Neural progenitor cell (in vitro differentiated cells): ENCODE results near the gene RNF126. TPM values are rescaled to one million over a fixed set of nuclear protein-coding genes. Genes with fewer than 3 reads are reported as not detected.
"Not testable (repeated sequence)": the region's sequence is repeated elsewhere in the genome, so short reads cannot be mapped to it uniquely, and the experiment has no call there.

Experiments
- DNase-seq: peaks from one replicate; pipeline ENCODE4 v3.0.0-alpha.2; 2016; ENCODE audit warnings: low spot score
- H2AFZ ChIP-seq: fragments of 200-600 bp; sonication (generic); replicated peaks from 2 replicates; pipeline ENCODE4 v1.6.1; 2016; ENCODE audit warnings: antibody characterized with exemption
- H3F3A ChIP-seq: fragments of 200-600 bp; sonication (generic); 2 replicates; pipeline ENCODE4 v1.6.1; 2016; ENCODE audit warnings: antibody characterized with exemption, low read depth
- H3K27ac ChIP-seq: fragments of 200-600 bp; sonication (generic); 2 replicates; pipeline ENCODE4 v1.5.1; 2016; ENCODE audit warnings: mild to moderate bottlenecking
- H3K27me3 ChIP-seq: fragments of 200-600 bp; sonication (generic); 2 replicates; pipeline ENCODE4 v1.6.1; 2016; ENCODE audit warnings: mild to moderate bottlenecking, moderate library complexity
- H3K36me3 ChIP-seq: fragments of 200-600 bp; sonication (generic); 2 replicates; pipeline ENCODE4 v1.5.1; 2016
- H3K4me1 ChIP-seq: fragments of 200-600 bp; sonication (generic); 2 replicates; pipeline ENCODE4 v1.6.1; 2016; ENCODE audit warnings: mixed run types
- H3K4me2 ChIP-seq: fragments of 200-600 bp; sonication (generic); 2 replicates; pipeline ENCODE4 v1.6.1; 2016
- H3K4me3 ChIP-seq: fragments of 200-600 bp; sonication (generic); 2 replicates; pipeline ENCODE4 v1.5.1; 2016
- H3K79me2 ChIP-seq: fragments of 200-600 bp; sonication (generic); 2 replicates; pipeline ENCODE4 v1.6.1; 2016; ENCODE audit warnings: low read depth
- H3K9ac ChIP-seq: fragments of 200-600 bp; sonication (generic); 2 replicates; pipeline ENCODE4 v1.6.1; 2016
- H3K9me3 ChIP-seq: fragments of 200-600 bp; sonication (generic); 2 replicates; pipeline ENCODE4 v1.5.1; 2016; ENCODE audit warnings: low read depth
- H4K20me1 ChIP-seq: fragments of 200-600 bp; sonication (generic); 2 replicates; pipeline ENCODE4 v1.6.1; 2016; ENCODE audit warnings: low read depth
- H3K27ac Mint-ChIP-seq: 3 replicates; pipeline ENCODE4 v1.8.0; 2021; ENCODE audit warnings: mixed read lengths
- H3K27me3 Mint-ChIP-seq: 2 replicates; pipeline ENCODE4 v1.8.0; 2022; ENCODE audit warnings: low read depth, mild to moderate bottlenecking, inconsistent platforms, moderate library complexity, mixed read lengths; ENCODE audit not compliant: insufficient read depth
- H3K36me3 Mint-ChIP-seq: 3 replicates; pipeline ENCODE4 v1.8.0; 2021; ENCODE audit warnings: mixed read lengths
- H3K4me1 Mint-ChIP-seq: 3 replicates; pipeline ENCODE4 v1.8.0; 2021; ENCODE audit warnings: mixed read lengths
- H3K4me3 Mint-ChIP-seq: 3 replicates; pipeline ENCODE4 v1.8.0; 2021; ENCODE audit warnings: mild to moderate bottlenecking, moderate library complexity, mixed read lengths
- H3K9me3 Mint-ChIP-seq: 3 replicates; pipeline ENCODE4 v1.8.0; 2020; ENCODE audit warnings: mixed read lengths
- CTCF ChIP-seq: fragments of 200-600 bp; sonication (generic); IDR thresholded peaks from 2 replicates; pipeline ENCODE4 v1.5.1; 2017; ENCODE audit warnings: antibody characterized with exemption, mild to moderate bottlenecking
- EZH2 ChIP-seq: fragments of 200-600 bp; sonication (generic); IDR thresholded peaks from 2 replicates; pipeline ENCODE4 v1.6.1; 2017; ENCODE audit warnings: antibody characterized with exemption, mild to moderate bottlenecking, moderate library complexity
- EZH2phosphoT487 ChIP-seq: fragments of 200-600 bp; sonication (generic); IDR thresholded peaks from 2 replicates; pipeline ENCODE4 v1.6.1; 2017; ENCODE audit warnings: antibody characterized with exemption
- total RNA-seq: library from RNA; depleted of rRNA; stranded (reverse); fragments of >200 nt; gene quantifications from 2 replicates; pipeline ENCODE4 v1.2.3, GENCODE V29; 2015; ENCODE audit warnings: low replicate concordance

Gene RNF126
- total RNA-seq, 1 donor from 2014 or later, result 9.7 TPM

DNA sequence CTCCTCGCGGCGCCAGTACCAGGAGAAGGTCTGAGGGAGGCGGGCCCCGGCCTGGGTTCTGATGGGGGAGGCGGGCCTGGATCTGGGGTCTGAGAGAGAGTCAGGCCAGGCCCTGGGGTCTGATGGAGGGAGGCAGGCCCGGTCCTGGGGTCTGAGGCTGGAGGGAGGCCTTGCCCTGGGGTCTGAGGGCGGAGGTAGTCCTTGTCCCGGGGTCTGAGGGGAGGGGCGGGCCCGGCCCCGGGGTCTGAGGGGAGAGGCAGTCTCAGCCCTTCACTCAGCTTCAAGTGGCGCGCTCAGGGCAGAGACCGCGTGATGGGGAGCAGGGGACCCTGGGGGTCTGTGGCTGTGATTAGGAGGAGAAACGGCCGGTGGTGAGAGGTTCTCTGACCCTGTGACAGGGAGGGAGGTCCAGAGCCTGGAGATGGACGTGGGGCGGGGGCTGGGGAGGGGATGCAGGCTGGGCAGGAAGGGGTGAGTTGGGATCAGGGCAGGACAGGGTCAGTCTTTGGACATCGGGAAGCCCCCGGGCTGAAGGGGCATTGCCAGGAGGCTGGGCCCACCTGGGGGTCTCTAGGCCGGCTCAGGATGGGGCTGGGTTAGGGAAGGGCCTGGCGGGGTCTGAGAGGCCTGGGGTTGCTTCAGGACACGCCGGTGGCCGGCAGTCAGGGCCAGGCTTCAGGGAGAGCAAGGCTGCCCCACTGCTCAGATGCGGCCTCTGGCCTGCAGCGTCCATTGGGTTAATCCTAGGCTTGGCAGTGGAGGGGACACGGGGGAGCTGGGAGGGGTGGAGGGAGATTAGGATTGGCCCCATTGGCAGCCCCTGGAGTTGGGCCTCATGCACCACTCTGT, 54.6 kb downstream of the RNF126 start:
- Histone ChIP-seq H3K4me2 (no peak overlapping the region), H3K27ac (no peak overlapping the region), H3K9ac (no peak overlapping the region), H4K20me1 (no peaks in the 10 kb centered on the region), H3K36me3 (no peaks in the 10 kb centered on the region), H3K4me3 (no peak overlapping the region), H2AFZ (no peak overlapping the region), H3F3A (no peaks in the 10 kb centered on the region), H3K79me2 (no peaks in the 10 kb centered on the region), H3K4me1 (no peaks in the 10 kb centered on the region), H3K27me3 (no peaks in the 10 kb centered on the region), H3K9me3 (no peaks in the 10 kb centered on the region)
- Mint-ChIP-seq H3K4me1 (peaks cover 8% of the 10 kb centered on the region), H3K9me3 (peaks cover 3% of the 10 kb centered on the region), H3K27me3 (peaks cover 11% of the 10 kb centered on the region), H3K27ac (no peak overlapping the region), H3K36me3 (peaks cover 2% of the 10 kb centered on the region), H3K4me3 (no peak overlapping the region)
- no peak for TF ChIP-seq CTCF
- no peak for TF ChIP-seq EZH2phosphoT487
- no peak for TF ChIP-seq EZH2
- no peak for DNase-seq

- no peaks in the 10 kb centered on the region for H3F3A ChIP-seq
- H3K4me2 ChIP-seq, result no peak overlapping the region
- Mint-ChIP-seq H3K27ac (peak overlapping the region; percentile 87), H3K36me3 (peaks cover 2% of the 10 kb centered on the region), H3K27me3 (peaks cover 12% of the 10 kb centered on the region), H3K9me3 (peaks cover 4% of the 10 kb centered on the region), H3K4me1 (peaks cover 8% of the 10 kb centered on the region), H3K4me3 (no peak overlapping the region)
- H3K4me1 ChIP-seq, result no peaks in the 10 kb centered on the region
- TF ChIP-seq EZH2phosphoT487, result no peak
- no peak for TF ChIP-seq EZH2
- TF ChIP-seq CTCF, result no peak
- H3K9me3 ChIP-seq, result no peaks in the 10 kb centered on the region
- H3K27me3 ChIP-seq, result no peaks in the 10 kb centered on the region
- H3K79me2 ChIP-seq, result no peaks in the 10 kb centered on the region
- H3K4me3 ChIP-seq, result no peak overlapping the region
- DNase-seq, result no peak
- H3K27ac ChIP-seq, result no peak overlapping the region
- no peaks in the 10 kb centered on the region for H4K20me1 ChIP-seq
- H3K9ac ChIP-seq, result no peak overlapping the region
- H3K36me3 ChIP-seq, result no peaks in the 10 kb centered on the region
- H2AFZ ChIP-seq, result no peak overlapping the region
Measured at GRCh38 chr19:607301-608154, 55.5 kb downstream of the RNF126 start.

- H4K20me1 ChIP-seq, H3K36me3 Mint-ChIP-seq, H3K27ac ChIP-seq, H3K9me3 ChIP-seq, H3K27me3 Mint-ChIP-seq, H3K27ac Mint-ChIP-seq, H2AFZ ChIP-seq, H3K79me2 ChIP-seq, H3K36me3 ChIP-seq, H3K4me2 ChIP-seq, DNase-seq, H3K4me3 ChIP-seq, H3K4me1 Mint-ChIP-seq, H3K4me1 ChIP-seq, H3K4me3 Mint-ChIP-seq, H3F3A ChIP-seq, H3K27me3 ChIP-seq, H3K9ac ChIP-seq: not testable (repeated sequence)
- peak; percentile 4 for TF ChIP-seq CTCF
- H3K9me3 Mint-ChIP-seq, result peaks cover 17% of the 10 kb centered on the region
Measured at GRCh38 chr19:605061-605971, 57.7 kb downstream of the RNF126 start.
